Cardiac septum (tissue), 1 donor: Measurements from ENCODE around the gene ZBTB47. TPM values are rescaled to one million over a fixed set of nuclear protein-coding genes. Genes with fewer than 3 reads are reported as not detected.

ENCODE experiments used
- DNase-seq: peaks from one replicate; pipeline ENCODE4 v3.0.0-alpha.2; 2020; ENCODE audit warnings: low spot score
- intact Hi-C: fragments of 100-400 bp; cut with DNase I; formaldehyde crosslinking; loops from one replicate; pipeline ENCODE4 v1.14.0; 2022
- long read RNA-seq: library from polyadenylated mRNA; unstranded; transcript quantifications from one replicate; pipeline ENCODE4 v2.0.0, GENCODE V29; 2021
- total RNA-seq: library from RNA; stranded (reverse); fragmentation: NEBNext Ultra II Directional; extraction: Animal tissue kit (Norgen Biotek cat#: 25700); gene quantifications from one replicate; pipeline ENCODE4 v1.2.1, GENCODE V29; 2021
- donor health status: DM: no; HTN: no; CAD: no.

ZBTB47 gene
- total RNA-seq: 202 TPM
- long read RNA-seq, partial matches to known transcripts: 121 of 337 reads
- long read RNA-seq, other reads (novel, unspliced or antisense): 216 of 337 reads

DNA sequence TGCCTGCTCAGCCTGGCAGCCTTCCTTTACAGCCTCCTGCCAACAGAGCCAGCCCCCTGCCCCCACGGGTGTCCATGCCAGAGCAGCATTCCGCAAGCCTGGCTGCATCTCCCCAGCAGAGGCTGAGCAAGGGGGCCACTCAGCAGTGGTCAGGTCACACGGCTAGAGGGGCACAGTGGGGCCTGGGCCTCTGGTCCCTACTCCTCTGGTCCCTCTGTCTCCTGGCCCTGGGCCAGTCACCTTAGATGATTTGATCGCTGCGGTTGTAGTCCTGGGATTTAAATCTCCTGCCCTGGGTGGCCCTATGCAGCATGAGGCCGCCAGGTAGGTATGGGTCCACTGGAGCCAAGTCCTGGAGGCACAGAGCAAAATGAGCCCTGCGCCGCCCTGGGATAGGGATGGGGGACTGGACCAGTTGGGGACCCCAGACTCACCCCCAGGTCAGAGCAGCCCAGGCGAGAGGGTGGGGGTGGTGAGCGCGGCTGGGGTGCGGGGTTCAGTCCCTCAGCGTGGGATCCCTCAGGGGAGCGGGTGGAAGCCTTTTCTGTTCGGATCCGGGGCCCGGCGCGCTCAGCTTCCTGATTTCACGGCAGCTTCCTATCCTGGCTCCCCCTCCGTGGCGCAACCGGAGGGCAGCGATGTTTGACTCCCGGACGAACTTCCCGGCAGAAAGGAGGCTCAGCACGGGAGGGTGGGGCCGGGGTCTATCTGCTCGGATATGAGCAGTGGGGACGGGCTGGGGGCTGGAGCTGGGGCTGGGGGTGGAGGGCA lies at the start of gene ZBTB47:
Gene ZBTB47, plus strand, starts transcription at position 138 of the 771 bp plus-strand sequence. CDS start 4,659 bp downstream, outside the sequence.
- intact Hi-C loops: loop anchor here (1.0 to 2.0 kb wide), 4 partner anchors 29 to 87 kb away; partner anchors contain the start of gene NKTR
- peak; percentile 84 for DNase-seq

DNA sequence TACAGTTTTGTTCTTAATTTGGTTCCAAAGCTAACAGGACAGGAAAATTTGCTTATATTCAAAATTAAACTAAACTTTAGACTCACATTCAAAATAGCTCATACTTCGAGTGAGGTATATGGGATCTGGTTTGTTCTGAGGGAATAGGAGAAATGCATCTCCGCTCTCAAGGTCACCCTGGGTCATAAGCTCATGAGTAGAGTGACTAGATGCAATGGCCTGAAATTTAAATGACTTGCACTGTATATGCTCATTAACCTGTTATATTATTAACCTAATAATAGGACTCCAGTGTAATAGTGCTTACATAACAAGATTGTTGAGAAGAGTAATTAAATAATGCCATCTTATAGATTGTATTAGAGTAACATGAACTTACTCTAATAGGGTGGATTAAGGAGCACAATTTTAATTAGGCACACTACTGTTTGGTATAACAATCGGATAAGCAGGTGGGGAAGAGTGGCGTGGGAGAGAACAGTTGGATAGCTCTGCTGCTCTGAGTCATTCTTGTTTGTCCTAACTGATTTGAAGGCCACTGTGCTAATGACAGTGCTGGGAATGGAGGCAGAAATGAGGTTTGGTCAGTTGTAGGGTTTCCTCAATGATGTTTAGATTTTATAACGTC lies 47.8 kb upstream of the ZBTB47 start:
- DNase-seq: no peak
- intact Hi-C loops: no loop called here

GRCh38 chr3:42608581-42608980 lies 44.9 kb upstream of the ZBTB47 start:
- intact Hi-C loops: no loop called here

DNA sequence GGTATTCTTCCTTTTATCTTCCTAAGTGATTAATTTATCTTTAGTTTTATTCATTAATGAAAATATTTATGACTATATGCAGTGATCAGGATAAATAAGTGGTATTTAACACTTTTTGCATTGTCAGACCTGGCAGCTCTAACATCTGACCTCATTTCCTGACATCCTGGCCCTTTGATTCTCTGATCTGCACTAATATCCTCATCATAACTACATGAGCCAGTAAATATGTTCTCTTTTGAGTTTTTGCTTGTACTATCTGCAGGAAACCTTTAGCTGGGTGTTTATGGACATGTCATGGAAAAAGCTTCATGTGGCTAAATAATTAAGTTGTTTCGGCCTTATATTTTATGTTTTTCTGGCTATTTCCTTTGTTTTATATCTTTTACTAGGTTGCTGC lies 42.5 kb upstream of the ZBTB47 start:
- no peak for DNase-seq
- intact Hi-C loops: no loop called here

More at GRCh38 chr3:42608581-42608980, 44.9 kb upstream of the ZBTB47 start:
- no peak for DNase-seq

GRCh38 chr3:42612217-42612616 lies 41.3 kb upstream of the ZBTB47 start:
- DNase-seq: no peak
- intact Hi-C loops: no loop called here

DNA sequence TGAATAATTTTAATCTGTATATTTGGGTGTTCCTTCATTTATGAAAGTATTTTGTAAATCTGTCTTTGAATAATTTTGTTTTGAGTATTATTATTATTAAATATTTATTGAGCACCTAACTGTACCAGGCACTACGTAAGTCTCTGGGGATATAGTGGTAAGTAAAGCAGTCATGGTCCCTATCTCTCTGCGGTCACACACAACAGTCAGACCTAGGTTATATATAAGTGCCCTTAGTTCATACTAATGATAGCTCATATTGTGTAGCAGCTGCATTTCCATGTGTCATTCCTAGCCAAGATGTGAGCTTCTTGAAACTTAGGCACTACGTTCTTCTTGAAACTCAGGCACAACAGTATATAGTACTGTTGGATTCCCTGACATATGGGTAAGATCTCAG lies 40.6 kb upstream of the ZBTB47 start:
- intact Hi-C loops: no loop called here
- no peak for DNase-seq

DNA sequence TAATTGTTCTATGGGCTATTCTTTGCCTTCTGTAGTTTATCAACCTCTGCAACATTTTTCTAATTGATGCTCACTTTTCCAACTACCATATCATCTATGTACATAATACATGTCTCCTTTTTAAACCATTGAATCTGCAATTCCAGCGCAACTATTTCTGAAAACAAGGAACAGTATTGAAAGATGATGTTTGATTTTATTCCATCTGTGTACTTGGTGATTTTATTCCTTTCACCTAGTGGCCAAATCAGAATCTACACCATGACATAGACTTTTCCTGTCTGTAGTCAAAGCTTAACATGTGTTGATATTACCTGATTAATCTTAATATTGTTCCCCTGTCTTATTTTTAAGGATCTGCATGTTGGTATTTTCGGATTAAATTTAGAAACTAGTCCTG lies 40.0 kb upstream of the ZBTB47 start:
- intact Hi-C loops: no loop called here
- no peak for DNase-seq

- intact Hi-C loops: no loop called here
- DNase-seq: no peak
Measured at GRCh38 chr3:42631620-42632019, 21.9 kb upstream of the ZBTB47 start.

DNA sequence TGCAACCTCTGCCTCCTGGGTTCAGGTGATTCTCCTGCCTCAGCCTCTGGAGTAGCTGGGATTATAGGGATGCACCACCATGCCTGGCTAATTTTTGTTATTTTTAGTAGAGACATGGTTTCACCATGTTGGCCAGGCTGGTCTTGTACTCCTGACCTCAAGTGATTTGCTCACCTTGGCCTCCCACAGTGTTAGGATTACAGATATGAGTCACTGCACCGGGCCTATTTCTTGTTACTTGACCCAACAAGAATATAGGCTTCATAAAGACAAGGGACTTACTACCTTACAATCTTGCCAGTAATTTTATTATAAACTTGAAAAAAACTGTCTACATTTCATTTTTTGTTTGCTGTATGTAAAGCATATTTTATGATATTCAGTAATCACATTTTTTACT lies 21.4 kb upstream of the ZBTB47 start:
- intact Hi-C loops: no loop called here
- no peak for DNase-seq

DNA sequence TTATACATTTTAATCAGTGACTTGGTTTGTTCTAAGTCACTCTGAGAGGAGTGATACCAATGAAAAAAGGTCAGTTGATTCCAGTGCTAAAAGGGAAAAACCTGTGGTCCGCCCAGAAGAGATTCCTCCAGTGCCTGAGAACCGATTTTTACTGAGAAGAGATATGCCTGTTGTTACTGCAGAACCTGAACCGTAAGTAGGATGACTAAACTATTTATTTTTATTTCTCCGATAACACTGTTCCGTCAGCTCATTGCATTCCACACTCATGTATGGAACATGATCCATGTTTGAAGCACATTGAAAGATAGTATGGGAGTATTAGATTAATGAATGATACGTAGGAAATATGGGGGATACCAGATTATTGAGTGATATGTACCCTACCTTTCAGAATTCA lies 20.0 kb upstream of the ZBTB47 start:
- no peak for DNase-seq
- intact Hi-C loops: no loop called here

GRCh38 chr3:42635111-42635510 lies 18.4 kb upstream of the ZBTB47 start:
- DNase-seq: no peak
- intact Hi-C loops: no loop called here

DNA sequence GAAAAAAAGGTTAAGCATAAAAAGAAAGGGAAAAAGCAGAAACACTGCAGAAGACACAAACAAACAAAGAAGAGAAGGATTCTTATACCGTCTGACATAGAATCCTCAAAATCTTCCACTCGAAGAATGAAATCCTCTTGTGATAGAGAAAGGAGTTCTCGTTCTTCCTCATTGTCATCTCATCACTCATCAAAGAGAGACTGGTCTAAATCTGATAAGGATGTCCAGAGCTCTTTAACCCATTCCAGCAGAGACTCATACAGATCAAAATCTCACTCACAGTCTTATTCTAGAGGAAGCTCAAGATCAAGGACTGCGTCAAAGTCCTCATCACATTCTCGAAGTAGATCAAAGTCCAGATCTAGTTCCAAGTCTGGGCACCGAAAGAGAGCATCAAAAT lies 16.5 kb upstream of the ZBTB47 start:
- no peak for DNase-seq
- intact Hi-C loops: no loop called here

GRCh38 chr3:42638339-42638842 lies 15.1 kb upstream of the ZBTB47 start:
- intact Hi-C loops: no loop called here
- DNase-seq: no peak

GRCh38 chr3:42639192-42639591 lies 14.3 kb upstream of the ZBTB47 start:
- intact Hi-C loops: no loop called here
- no peak for DNase-seq

DNA sequence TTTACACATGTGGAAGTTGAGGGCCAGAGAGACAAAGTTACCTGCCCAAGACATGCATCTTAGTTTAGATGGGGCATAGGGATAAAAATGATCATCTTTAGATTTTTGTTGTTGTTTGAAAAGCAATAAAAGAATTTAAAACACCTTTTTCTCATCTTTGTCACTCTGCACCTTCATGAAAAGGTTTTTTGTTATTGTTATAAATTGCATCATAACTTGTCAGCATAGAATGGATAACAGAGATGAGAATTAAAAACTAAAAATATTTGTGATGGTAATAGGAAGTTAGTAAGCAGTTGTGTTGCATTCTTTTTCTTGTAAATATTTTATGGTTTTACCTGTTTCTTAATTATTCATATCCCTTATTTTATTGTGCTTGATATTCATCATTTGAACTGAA lies 13.4 kb upstream of the ZBTB47 start:
- intact Hi-C loops: no loop called here

DNA sequence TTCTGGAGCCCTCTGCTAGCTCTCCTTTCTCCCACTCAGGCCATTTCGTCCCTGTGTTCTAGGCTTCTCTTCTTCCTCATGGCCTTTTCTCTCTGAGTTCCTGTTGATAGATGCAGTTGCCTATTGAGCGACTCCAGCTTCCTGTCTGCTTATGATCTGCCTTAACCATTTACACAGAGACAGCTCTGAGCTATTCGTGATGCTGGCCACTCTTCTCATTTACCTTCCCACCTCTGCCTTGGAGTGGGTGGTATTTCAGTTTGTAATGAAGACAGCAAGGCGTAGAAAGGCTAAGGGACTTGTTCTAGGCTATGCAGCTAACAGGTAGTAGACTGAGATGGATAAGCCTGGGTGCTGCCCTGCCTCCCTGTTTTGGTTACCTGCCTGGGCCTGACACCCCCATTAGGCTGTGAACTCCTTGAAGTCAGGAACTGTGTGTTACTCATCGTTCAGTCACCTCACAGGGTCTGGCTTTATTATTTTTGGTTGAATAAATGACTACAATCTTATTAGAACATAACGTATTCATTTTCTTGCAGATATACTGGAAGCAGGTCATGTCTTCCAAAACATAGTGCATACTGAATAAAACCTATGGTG lies 12.6 kb upstream of the ZBTB47 start:
- intact Hi-C loops: no loop called here

More for the DNA sequence above, 13.4 kb upstream of the ZBTB47 start:
- no peak for DNase-seq

DNA sequence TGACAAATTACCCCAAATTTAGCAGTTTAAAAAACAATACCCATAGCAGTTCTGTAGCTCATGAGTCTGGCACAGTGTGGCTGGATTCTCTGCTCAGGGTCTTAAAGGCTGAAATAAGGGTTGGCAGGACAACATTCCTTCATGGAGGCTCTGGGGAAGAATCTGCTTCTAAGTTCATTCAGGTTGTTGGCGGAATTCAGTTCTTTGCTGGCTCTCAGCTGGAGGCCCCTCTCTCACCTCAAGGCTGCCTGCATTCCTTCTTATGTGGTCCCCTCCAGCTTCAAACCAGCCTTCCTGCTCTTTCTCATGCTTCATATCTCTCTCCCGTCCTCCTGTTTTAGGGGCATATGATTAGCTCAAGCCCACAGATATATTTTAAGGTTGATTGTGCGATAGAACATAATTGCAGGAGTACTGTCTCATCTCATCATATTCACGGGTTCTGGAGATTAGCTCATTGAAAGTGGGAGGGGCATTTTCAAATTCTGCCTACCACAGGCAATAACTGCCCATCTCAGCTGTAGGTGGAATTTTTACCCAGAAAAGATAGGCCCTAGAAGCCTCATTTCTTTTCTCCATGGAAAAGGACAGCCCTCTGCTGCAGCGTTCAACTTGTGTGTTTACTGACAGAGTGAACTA lies 5.6 kb upstream of the ZBTB47 start:
- intact Hi-C loops: no loop called here
- DNase-seq: no peak

More for the DNA sequence above, 12.6 kb upstream of the ZBTB47 start:
- no peak for DNase-seq

DNA sequence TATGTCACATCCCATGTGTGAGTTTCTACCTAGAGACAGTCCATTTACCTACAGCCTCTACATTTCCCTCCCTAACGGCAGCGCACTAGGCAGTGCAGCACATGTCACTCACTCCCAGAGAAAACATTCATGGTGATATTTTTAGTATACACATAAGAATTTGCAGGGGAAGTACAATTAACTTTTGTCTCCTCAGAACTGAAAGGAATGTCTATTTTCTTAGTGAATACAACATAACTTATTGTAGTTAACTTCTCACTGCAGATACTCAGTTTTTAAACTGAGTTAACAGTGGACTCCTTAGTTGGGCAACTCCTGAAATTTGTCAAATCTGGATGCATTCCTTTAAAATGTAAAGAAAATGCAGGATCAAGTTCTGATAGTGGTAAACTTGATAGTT lies 4.5 kb upstream of the ZBTB47 start:
- intact Hi-C loops: no loop called here
- DNase-seq: no peak

GRCh38 chr3:42649783-42650182 lies 3.7 kb upstream of the ZBTB47 start:
- DNase-seq: no peak
- intact Hi-C loops: no loop called here
